ENCODE results near the gene TTL. TPM values are rescaled to one million over a fixed set of nuclear protein-coding genes. Genes with fewer than 3 reads are reported as not detected.
"Not testable (repeated sequence)": the region's sequence is repeated elsewhere in the genome, so short reads cannot be mapped to it uniquely, and the experiment has no call there.

The TTL gene
- total RNA-seq, 1 donor from 2014 or later = 42.9 TPM

DNA sequence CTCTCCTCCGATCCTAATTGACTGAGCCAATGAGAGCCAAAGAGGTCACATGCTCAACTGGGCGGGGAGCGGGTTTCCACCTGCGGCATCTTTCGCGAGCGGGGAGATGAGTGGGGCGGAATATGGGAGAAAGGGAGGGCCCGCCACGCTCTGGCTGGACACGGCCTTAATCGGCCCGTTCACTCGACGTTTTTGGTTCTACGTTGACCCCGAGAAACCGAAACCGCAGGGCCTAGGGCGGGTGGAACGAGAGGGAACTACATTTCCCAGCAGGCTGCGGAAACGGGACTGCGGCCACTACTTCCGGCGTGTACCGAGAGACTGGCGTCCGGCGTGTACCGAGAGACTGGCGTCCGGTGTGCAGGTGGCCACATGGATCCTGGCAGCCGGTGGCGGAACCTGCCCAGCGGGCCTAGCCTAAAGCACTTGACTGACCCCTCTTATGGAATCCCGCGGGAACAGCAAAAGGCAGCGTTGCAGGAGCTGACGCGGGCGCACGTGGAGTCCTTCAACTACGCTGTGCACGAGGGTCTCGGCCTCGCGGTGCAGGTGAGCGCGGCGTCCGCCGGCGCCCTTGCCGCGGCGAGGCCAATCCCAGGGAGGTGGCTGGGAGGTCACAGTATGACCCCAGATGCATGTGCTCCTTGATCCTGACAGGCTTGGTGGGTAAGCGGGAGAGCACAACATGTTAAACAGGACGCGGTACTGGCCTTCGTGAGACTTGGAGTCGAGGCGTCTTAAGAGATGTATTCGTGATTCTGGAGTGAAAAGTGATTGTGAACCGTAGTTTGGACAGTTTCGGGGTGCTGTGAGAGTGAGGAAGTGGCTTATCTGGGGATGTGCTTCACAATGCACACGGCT, 60.4 kb downstream of the TTL start, which contains the start of gene POLR1B:
Gene POLR1B (plus strand): TSS at position 343 of the 861 bp plus-strand sequence. CDS start 30 bp downstream, at position 373.
- no peaks in the 10 kb centered on the region for H3K27me3 Mint-ChIP-seq (ENCODE audit: low read depth)
- H3K9me3 Mint-ChIP-seq = no peaks in the 10 kb centered on the region
- TF ChIP-seq, protein P1, sequence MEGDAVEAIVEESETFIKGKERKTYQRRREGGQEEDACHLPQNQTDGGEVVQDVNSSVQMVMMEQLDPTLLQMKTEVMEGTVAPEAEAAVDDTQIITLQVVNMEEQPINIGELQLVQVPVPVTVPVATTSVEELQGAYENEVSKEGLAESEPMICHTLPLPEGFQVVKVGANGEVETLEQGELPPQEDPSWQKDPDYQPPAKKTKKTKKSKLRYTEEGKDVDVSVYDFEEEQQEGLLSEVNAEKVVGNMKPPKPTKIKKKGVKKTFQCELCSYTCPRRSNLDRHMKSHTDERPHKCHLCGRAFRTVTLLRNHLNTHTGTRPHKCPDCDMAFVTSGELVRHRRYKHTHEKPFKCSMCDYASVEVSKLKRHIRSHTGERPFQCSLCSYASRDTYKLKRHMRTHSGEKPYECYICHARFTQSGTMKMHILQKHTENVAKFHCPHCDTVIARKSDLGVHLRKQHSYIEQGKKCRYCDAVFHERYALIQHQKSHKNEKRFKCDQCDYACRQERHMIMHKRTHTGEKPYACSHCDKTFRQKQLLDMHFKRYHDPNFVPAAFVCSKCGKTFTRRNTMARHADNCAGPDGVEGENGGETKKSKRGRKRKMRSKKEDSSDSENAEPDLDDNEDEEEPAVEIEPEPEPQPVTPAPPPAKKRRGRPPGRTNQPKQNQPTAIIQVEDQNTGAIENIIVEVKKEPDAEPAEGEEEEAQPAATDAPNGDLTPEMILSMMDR (IDR thresholded peaks at IDR 0.05; ENCODE audit: unreplicated experiment) = no peak
- peaks cover 2% of the 10 kb centered on the region for H3K36me3 Mint-ChIP-seq
- no peak within 1 kb of the TSS for H3K4me3 Mint-ChIP-seq
- no peak within 1 kb of the TSS for H3K27ac Mint-ChIP-seq
- peaks cover 6% of the 10 kb centered on the region for H3K4me1 Mint-ChIP-seq
- peak; percentile 38 to 70 for DNase-seq (ENCODE audit: low spot score in 2 of 2, unreplicated experiment in 2 of 2)

DNA sequence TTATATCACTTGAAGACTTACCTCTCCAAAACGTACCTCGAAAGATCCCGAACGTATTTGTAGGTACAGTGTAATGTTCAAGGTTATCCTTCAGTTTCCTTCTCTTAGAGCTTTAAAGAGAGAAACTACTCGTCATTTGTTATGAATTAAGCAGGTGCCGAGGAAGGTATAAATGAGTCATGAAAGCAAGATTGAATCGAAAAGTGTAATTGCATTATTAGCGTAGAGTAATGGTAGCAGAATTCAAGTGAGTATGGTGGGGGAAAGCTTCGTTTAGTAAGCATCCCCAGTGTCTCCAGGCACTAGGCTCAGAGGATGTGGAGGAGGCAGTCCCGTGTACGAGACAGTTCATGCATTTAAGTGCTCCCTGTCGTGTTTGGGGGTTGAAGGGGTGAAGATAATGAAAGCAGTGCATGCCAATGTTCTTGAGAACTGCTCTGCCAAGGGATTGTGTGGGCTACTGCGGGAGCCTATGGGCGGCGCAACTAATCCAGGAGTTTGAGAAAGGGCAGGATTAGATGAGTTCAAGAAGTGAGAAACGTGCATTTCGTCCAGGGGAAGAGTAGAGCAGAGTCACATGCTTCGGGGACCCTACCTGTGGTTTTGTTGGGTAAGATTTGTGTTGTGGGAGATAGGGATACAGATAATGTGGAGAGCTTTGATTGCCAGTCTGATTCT, 61.2 kb downstream of the TTL start:
- H3K9me3 Mint-ChIP-seq = no peaks in the 10 kb centered on the region
- H3K4me1 Mint-ChIP-seq = peaks cover 6% of the 10 kb centered on the region
- no peak overlapping the region for H3K4me3 Mint-ChIP-seq
- no peaks in the 10 kb centered on the region for H3K27me3 Mint-ChIP-seq (ENCODE audit: low read depth)
- no peak for DNase-seq (ENCODE audit: low spot score in 2 of 2, unreplicated experiment in 2 of 2)
- peaks cover 4% of the 10 kb centered on the region for H3K36me3 Mint-ChIP-seq
- no peak overlapping the region for H3K27ac Mint-ChIP-seq
- TF ChIP-seq, protein P1 (IDR thresholded peaks at IDR 0.05; ENCODE audit: unreplicated experiment) = no peak

DNA sequence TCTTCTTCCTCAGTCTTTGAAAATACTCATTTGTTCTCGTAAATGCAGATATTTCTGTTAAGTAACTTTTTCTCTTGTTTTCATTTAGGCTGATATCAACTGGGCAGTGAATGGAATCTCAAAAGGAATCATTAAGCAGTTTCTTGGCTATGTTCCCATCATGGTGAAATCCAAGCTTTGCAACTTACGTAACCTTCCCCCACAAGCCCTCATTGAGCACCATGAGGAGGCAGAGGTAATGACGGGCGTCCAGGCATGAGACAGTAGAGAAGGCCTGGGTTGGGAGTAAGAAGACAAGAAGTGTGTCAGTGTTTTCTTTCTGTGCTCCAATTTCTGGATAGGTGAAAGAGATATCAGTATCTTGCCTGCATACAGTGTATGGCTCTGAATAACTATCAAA, 65.4 kb downstream of the TTL start:
- Mint-ChIP-seq H3K36me3 (peaks cover 21% of the 10 kb centered on the region), H3K9me3 (no peaks in the 10 kb centered on the region), H3K4me1 (no peaks in the 10 kb centered on the region), H3K27me3 (ENCODE audit: low read depth) (no peaks in the 10 kb centered on the region), H3K4me3 (no peak overlapping the region), H3K27ac (no peak overlapping the region)
- no peak for DNase-seq (ENCODE audit: low spot score in 2 of 2, unreplicated experiment in 2 of 2)
- TF ChIP-seq, protein P1 (IDR thresholded peaks at IDR 0.05; ENCODE audit: unreplicated experiment) = no peak

DNA sequence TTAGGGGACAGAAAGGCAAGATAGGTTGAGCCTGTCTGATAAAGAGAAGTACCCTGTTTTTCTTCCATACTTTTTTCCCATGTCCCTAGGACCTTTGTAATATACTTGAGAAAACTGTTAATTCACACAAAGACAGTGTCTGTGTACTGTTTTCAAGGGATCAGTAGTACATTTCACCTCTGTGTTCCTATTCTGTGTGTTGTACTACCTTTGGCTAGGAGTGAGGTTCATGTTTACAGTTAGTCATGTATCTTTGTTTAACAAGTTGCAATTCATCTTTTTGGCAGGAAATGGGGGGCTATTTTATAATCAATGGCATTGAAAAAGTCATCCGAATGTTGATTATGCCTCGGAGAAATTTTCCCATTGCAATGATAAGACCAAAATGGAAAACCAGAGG, 67.0 kb downstream of the TTL start:
- no peaks in the 10 kb centered on the region for H3K9me3 Mint-ChIP-seq
- H3K4me3 Mint-ChIP-seq = no peak overlapping the region
- H3K27me3 Mint-ChIP-seq (ENCODE audit: low read depth) = no peaks in the 10 kb centered on the region
- H3K27ac Mint-ChIP-seq = no peak overlapping the region
- no peaks in the 10 kb centered on the region for H3K4me1 Mint-ChIP-seq
- TF ChIP-seq, protein P1 (IDR thresholded peaks at IDR 0.05; ENCODE audit: unreplicated experiment) = no peak
- peaks cover 29% of the 10 kb centered on the region for H3K36me3 Mint-ChIP-seq
- no peak for DNase-seq (ENCODE audit: low spot score in 2 of 2, unreplicated experiment in 2 of 2)

DNA sequence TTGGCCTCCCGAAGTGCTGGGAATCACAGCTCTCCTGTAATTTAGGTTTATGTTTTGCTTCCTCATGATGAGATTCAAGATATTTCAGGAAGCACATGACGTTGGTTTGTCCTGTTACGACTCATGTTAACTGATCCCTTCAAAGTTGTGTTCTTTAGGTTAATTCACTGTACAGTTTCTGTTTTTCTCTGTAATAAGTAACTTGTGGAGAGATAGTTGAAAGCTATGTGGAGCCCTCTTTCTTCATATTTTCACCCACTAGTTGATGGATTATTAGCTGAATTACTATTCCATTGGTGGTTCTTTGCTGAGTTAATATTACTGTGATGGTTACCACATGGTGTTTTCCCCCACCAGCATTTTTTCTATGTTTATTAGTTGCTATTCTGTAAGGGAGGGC, 84.1 kb downstream of the TTL start:
- H3K4me1 Mint-ChIP-seq = no peaks in the 10 kb centered on the region
- peaks cover 10% of the 10 kb centered on the region for H3K9me3 Mint-ChIP-seq
- H3K27me3 Mint-ChIP-seq (ENCODE audit: low read depth) = no peaks in the 10 kb centered on the region
- H3K27ac Mint-ChIP-seq = no peak overlapping the region
- peaks cover 67% of the 10 kb centered on the region for H3K36me3 Mint-ChIP-seq
- no peak overlapping the region for H3K4me3 Mint-ChIP-seq
- TF ChIP-seq, protein P1 (IDR thresholded peaks at IDR 0.05; ENCODE audit: unreplicated experiment) = no peak
- DNase-seq (ENCODE audit: low spot score in 2 of 2, unreplicated experiment in 2 of 2) = no peak

DNA sequence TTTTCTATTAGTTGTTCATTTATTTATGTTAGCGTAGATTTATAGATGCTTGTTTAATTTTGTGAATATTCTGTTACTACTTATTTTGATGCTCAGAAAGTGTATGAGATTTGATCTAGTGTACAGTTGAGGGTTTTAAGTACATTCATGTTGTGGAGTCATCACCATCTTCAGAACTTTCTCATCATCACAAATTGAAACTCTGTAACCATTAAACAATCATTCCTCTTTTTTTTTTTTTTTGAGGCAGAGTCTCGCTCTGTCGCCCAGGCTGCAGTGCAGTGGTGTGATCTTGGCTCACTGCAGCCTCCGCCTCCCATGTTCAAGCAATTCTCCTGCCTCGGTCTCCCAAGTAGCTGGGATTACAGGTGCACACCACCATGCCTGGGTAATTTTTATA, 84.6 kb downstream of the TTL start:
- not testable (repeated sequence) for H3K27ac Mint-ChIP-seq; H3K4me1 Mint-ChIP-seq; H3K4me3 Mint-ChIP-seq; DNase-seq (ENCODE audit: low spot score in 2 of 2, unreplicated experiment in 2 of 2); H3K27me3 Mint-ChIP-seq (ENCODE audit: low read depth); H3K9me3 Mint-ChIP-seq
- H3K36me3 Mint-ChIP-seq = peaks cover 67% of the 10 kb centered on the region

Data from mesothelial cell of epicardium (in vitro differentiated cells).